HG03432 (cell line): ENCODE measurements around the gene CRB2.
"Not testable (repeated sequence)": the region's sequence is repeated elsewhere in the genome, so short reads cannot be mapped to it uniquely, and the experiment has no call there.

Experiments
- ATAC-seq: cut with Tn5 transposase; IDR thresholded peaks from one replicate; pipeline ENCODE4 v1.9.1; 2021; ENCODE audit warnings: mild to moderate bottlenecking, moderate library complexity; ENCODE audit not compliant: unreplicated experiment

CRB2 gene

GRCh38 chr9:123398938-123399337, 42.9 kb downstream of the CRB2 start:
- not testable (repeated sequence) for ATAC-seq

GRCh38 chr9:123399803-123400378, 43.9 kb downstream of the CRB2 start:
- ATAC-seq, result no peak

GRCh38 chr9:123400926-123401503, 45.0 kb downstream of the CRB2 start:
- ATAC-seq, result no peak

- no peak for ATAC-seq
These were observed 46.0 kb downstream of the CRB2 start for GRCh38 chr9:123401879-123402513.

GRCh38 chr9:123402981-123403509, 47.0 kb downstream of the CRB2 start:
- no peak for ATAC-seq

GRCh38 chr9:123406016-123406415, 50.0 kb downstream of the CRB2 start:
- ATAC-seq, result no peak

- ATAC-seq, result no peak
These were observed 50.8 kb downstream of the CRB2 start for GRCh38 chr9:123406691-123407216.

- no peak for ATAC-seq
These were observed 51.3 kb downstream of the CRB2 start for GRCh38 chr9:123407217-123407851.

- ATAC-seq, result no peak
These were observed 52.6 kb downstream of the CRB2 start for GRCh38 chr9:123408313-123409262.

- ATAC-seq, result no peak
These were observed 54.4 kb downstream of the CRB2 start for GRCh38 chr9:123410281-123410910.

- ATAC-seq, result no peak
These were observed 55.2 kb downstream of the CRB2 start for GRCh38 chr9:123411191-123411590.

GRCh38 chr9:123411636-123412035, 55.6 kb downstream of the CRB2 start:
- no peak for ATAC-seq

GRCh38 chr9:123412171-123412820, 56.3 kb downstream of the CRB2 start:
- ATAC-seq, result no peak

GRCh38 chr9:123414204-123414603, 58.2 kb downstream of the CRB2 start:
- no peak for ATAC-seq

GRCh38 chr9:123414936-123415930, 59.2 kb downstream of the CRB2 start:
- ATAC-seq, result no peak

- ATAC-seq, result no peak
These were observed 60.2 kb downstream of the CRB2 start for GRCh38 chr9:123416176-123416575.

GRCh38 chr9:123417289-123418051, 61.5 kb downstream of the CRB2 start:
- ATAC-seq, result no peak

- no peak for ATAC-seq
These were observed 62.0 kb downstream of the CRB2 start for GRCh38 chr9:123418052-123418430.
